Mucosa of descending colon (tissue), 3 donors: Measurements from ENCODE around the gene TRUB1. TPM values are rescaled to one million over a fixed set of nuclear protein-coding genes. Genes with fewer than 3 reads are reported as not detected.

Experiments used
- ATAC-seq: fragments of 200-7000 bp; cut with Tn5 transposase; one replicate; pipeline ENCODE4 v1.9.1; 2020; ENCODE audit warnings: mild to moderate bottlenecking, moderate library complexity
- DNase-seq, 3 donors: peaks; one replicate each; pipeline ENCODE4 v3.0.0-alpha.2; 2020
- H3K36me3 ChIP-seq: fragments of 200-600 bp; one replicate; pipeline ENCODE4 v1.8.0; 2021; ENCODE audit warnings: low read depth, mild to moderate bottlenecking
- H3K4me1 ChIP-seq: fragments of 200-600 bp; one replicate; pipeline ENCODE4 v1.8.0; 2021; ENCODE audit warnings: low read depth, mild to moderate bottlenecking
- H3K4me3 ChIP-seq: fragments of 200-600 bp; one replicate; pipeline ENCODE4 v1.8.0; 2021; ENCODE audit warnings: mild to moderate bottlenecking
- H3K9me3 ChIP-seq: fragments of 200-600 bp; one replicate; pipeline ENCODE4 v1.8.0; 2021; ENCODE audit warnings: mild to moderate bottlenecking
- CTCF ChIP-seq: fragments of 200-600 bp; IDR thresholded peaks from one replicate; pipeline ENCODE4 v1.8.0; 2022; ENCODE audit warnings: antibody characterized with exemption, mild to moderate bottlenecking
- intact Hi-C, 2 donors: fragments of 100-400 bp; cut with DNase I in 1 of 2; cut with micrococcal nuclease in 1 of 2; formaldehyde crosslinking; loops; one replicate each; pipeline versions ENCODE4 v1.11.0 to v1.11.1; 2022; cut with DNase I, micrococcal nuclease
- total RNA-seq, 3 donors: library from RNA; stranded (reverse); fragmentation: NEBNext Ultra II Directional in 2 of 3; extraction: Animal tissue kit (Norgen Biotek cat#: 25700) in 2 of 3; gene quantifications; one replicate each; pipeline versions ENCODE4 v1.2.1 to v1.2.4, GENCODE V29; 2021 to 2023
- donor health status: DM: no; HTN: no; CAD: no; lungs with moderate emphysema.
- donor health status: DM: no; HTN: no; CAD: no.
- donor health status: DM: no; HTN: yes; CAD: no.

TRUB1 gene
- total RNA-seq, 3 donors from 2014 or later = 13.3 to 16.5 (median 15.9) TPM

DNA sequence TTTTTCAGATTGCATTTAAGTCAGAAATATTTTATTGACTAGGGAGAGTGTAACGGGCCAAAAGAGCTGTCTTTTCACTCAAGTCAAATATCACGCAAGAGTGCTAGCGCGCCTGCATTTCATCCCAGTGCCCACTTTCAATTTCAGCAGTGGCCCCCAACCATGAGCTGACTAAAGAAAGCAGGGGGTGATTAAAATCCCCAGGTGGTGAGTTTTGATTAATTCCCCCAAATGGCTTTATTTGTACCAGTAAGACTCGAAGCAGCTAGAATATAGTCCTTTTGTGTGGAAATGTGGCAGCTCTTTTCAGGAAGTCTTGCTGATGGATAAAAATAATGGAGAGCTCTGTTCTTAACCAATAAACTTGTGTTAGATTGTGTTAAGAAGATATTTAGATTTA is 35.3 kb downstream of the TRUB1 start:
- TF ChIP-seq CTCF = no peak
- H3K4me1 ChIP-seq = no peaks in the 10 kb centered on the region
- no peaks in the 10 kb centered on the region for H3K9me3 ChIP-seq
- intact Hi-C loops = no loop called here
- no peak for DNase-seq
- no peak overlapping the region for H3K4me3 ChIP-seq
- no peak for ATAC-seq
- H3K36me3 ChIP-seq = no peaks in the 10 kb centered on the region

DNA sequence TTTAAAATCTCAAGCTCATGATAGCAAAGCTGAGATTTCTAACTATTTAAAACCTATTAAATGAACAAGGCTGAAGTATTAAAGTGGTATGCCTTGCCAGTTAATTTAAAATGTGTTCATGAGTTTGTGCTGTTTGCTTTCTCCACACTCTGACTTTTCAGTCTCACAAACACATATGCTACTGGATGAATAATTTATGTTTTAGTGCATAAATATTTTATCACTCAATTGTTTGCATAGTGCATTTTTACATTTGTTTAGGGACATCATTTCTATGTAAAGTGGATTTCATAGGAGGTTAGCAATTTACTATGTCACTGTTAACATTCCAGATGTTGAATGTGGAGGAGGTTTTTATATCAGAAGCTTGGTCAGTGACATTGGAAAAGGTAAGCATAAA is 36.0 kb downstream of the TRUB1 start:
- no peak for TF ChIP-seq CTCF
- DNase-seq = no peak
- Histone ChIP-seq H3K4me3 (no peak overlapping the region), H3K36me3 (no peaks in the 10 kb centered on the region), H3K4me1 (no peaks in the 10 kb centered on the region), H3K9me3 (no peaks in the 10 kb centered on the region)
- intact Hi-C loops = no loop called here
- ATAC-seq = no peak

- no peak for TF ChIP-seq CTCF
- no peak overlapping the region for H3K4me3 ChIP-seq
- H3K4me1 ChIP-seq = no peaks in the 10 kb centered on the region
- DNase-seq (no peak), ATAC-seq (no peak)
- H3K36me3 ChIP-seq = no peaks in the 10 kb centered on the region
- no peaks in the 10 kb centered on the region for H3K9me3 ChIP-seq
- intact Hi-C loops = no loop called here
Observed at GRCh38 chr10:114974625-114975024, 36.6 kb downstream of the TRUB1 start.

DNA sequence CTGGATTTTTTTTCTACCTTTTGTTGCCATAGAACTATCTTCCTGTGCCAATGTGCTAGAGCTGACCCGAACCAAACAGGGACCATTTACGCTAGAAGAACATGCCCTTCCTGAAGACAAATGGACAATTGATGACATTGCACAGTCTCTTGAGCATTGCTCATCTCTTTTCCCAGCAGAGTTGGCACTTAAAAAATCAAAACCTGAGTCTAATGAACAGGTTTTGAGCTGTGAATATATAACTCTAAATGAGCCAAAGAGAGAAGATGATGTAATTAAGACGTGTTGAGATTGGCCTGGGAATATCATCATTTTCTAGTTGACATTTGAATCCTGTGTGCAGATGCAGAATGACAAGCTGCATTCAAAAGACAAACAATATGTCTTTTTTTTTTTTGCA is 37.1 kb downstream of the TRUB1 start:
- no peak overlapping the region for H3K4me3 ChIP-seq
- no peak for DNase-seq
- H3K36me3 ChIP-seq = no peaks in the 10 kb centered on the region
- no peaks in the 10 kb centered on the region for H3K9me3 ChIP-seq
- no peaks in the 10 kb centered on the region for H3K4me1 ChIP-seq
- no peak for TF ChIP-seq CTCF
- ATAC-seq = no peak
- intact Hi-C loops = no loop called here

- Histone ChIP-seq H3K36me3 (no peaks in the 10 kb centered on the region), H3K4me3 (no peak overlapping the region), H3K9me3 (peaks cover 28% of the 10 kb centered on the region), H3K4me1 (no peaks in the 10 kb centered on the region)
- intact Hi-C loops = no loop called here
- no peak for TF ChIP-seq CTCF
- DNase-seq (no peak), ATAC-seq (no peak)
Observed at GRCh38 chr10:114982989-114983388, 45.0 kb downstream of the TRUB1 start.

DNA sequence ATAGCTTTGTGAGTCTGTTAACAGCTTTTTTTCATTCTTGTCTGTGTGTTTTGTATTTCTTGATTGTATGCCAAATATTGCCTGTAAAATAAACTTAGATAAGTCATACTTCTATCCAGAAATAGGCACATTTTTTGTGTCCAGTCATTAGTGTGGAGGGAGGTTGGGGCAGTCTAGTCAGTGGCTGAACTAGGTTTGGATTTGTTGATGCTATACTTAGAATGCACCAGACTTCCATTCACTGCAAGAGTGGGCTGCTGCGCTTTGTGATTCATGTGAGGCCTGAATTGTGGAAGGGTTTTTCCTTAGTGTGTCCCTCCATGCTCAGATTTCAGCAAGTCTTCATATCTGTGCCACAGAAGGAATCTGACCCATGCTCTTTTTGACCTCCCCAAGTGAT is 50.0 kb downstream of the TRUB1 start:
- DNase-seq = no peak
- intact Hi-C loops = no loop called here
- Histone ChIP-seq H3K4me1 (no peaks in the 10 kb centered on the region), H3K4me3 (no peak overlapping the region), H3K9me3 (peaks cover 22% of the 10 kb centered on the region), H3K36me3 (no peaks in the 10 kb centered on the region)
- no peak for TF ChIP-seq CTCF
- no peak for ATAC-seq
